Umbilical cord (tissue), 2 donors: ENCODE results near the gene C11orf65. TPM values are rescaled to one million over a fixed set of nuclear protein-coding genes. Genes with fewer than 3 reads are reported as not detected.

Source experiments
- DNase-seq: peaks from one replicate; pipeline ENCODE4 v3.0.0-alpha.2; 2015; ENCODE audit warnings: low spot score
- total RNA-seq: library from RNA; depleted of rRNA; stranded (reverse); fragments of >200 nt; gene quantifications from one replicate; pipeline ENCODE4 v1.2.3, GENCODE V29; 2014; ENCODE audit warnings: low replicate concordance; ENCODE audit not compliant: insufficient read depth

C11orf65 gene
- total RNA-seq: 1.2 TPM

DNA sequence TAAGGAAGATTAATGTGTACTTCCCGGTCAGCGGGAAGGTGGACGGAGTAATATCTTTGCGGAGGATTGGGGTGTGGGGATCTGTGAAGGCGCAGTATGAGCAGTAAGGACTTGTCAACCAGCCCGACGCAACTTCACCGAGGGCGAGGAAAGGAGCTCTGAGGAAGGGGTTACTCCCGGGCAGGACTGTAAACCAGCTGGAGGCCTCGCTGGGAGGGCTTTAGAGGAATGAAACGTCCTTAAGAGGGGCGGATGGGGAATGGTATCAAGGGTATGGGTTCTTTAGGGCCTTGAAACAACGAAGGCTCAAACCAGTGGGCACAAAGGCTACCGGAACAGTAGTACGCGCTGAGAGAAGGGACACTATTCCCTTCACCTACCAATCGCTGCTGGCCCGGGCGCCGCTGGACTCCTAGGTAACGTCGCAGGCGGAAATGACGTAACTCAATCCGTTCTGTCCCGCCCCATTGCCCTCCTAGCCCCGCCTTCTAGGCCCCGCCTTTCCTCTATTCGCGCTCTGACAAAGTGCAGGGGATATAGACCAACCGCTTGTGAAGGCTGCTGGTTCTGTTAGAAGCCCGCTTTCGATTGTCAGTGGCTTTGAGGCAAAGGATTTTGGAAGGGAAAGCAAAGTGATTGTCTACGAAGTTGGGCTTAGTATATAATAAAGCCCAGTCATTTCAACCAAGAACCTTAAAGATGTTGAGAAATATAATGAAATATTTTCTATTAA lies at the start of gene C11orf65:
Gene C11orf65 (minus strand): TSS at position 439 of the 733 bp plus-strand sequence. CDS start 5,970 bp downstream, outside the sequence.
- peak; percentile 99 for DNase-seq

DNA sequence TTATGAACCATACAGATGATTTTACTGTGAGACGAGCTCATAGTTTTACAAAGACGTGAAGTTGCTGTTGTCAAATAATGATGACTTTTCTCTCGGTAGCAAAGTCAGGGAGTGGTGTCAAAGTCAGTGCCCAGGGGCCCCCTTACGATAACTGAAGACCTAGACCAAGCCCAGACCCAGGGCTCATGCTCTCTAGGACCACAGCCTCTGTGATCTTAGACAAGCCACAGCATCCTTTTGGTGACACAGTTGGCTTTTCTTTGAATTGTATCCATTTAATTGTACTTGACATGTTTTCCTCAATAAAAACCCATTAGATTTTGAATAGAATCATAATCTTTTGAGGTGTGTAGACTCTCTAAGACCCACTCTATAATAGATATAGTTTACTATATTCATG lies 48.8 kb upstream of the C11orf65 start:
- DNase-seq: no peak

- DNase-seq: no peak
Observed at GRCh38 chr11:108512708-108513107, 45.4 kb upstream of the C11orf65 start.

- DNase-seq: no peak
Observed at GRCh38 chr11:108511851-108512474, 44.6 kb upstream of the C11orf65 start.

GRCh38 chr11:108508653-108509593 lies 41.6 kb upstream of the C11orf65 start:
- no peak for DNase-seq

DNA sequence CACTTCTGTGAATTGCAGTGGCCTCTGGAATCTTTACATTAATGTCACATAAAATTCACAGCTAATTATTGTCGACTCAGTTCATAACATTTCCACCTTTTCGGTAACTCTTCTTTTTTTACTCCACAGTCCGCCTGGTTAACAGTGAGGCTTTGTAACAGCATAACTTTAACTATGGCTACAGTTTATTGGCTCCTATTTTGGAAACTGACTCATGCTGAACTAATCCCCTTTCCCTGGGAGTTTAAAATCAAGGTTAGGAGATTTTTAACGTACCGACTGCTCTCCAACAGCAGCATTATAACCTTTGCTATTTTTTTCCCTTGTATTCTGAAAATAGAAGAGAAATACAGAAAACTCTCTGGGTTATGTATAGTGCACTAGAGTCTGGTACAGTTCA lies 34.1 kb upstream of the C11orf65 start:
- DNase-seq: peak; percentile 74

DNA sequence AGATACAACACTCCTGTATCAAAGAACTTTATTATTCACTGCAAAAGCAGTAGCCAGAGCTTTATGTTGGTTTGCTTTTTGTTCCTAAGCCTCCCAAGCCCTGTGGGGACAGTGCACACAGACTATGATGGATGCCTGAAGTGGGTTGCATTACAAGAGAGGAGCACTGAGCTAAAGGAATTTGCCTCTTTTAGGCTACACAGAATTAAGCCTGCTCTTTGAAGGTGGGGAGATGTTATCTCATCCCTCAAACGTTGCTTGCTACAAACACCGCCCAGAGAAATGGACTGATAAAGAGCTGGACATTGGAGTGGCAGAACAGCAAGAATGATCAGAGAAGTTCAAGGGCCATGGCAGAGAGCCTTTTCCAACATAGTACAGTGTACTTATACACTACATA lies 33.4 kb upstream of the C11orf65 start:
- peak; percentile 53 for DNase-seq

DNA sequence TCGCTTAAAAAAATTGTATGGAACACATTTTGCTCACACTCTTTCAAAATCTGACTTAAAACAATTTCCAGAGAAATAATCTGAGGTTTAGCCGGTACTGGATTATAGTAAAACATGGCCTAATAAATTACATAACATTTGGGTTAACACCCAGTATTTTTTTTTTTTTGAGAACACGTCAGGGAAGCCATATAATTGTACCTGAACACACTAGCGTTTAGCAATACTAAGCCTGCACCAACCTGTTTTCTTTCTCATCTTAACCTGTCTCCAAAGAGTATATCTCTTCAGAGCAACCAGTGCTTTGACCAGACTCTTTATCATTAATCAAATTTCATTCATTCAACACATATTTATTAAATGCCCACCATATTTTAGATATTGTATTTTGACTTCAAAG lies 32.8 kb upstream of the C11orf65 start:
- DNase-seq: no peak

- DNase-seq: no peak
Observed at GRCh38 chr11:108498816-108499408, 31.6 kb upstream of the C11orf65 start.

GRCh38 chr11:108498046-108498815 lies 30.9 kb upstream of the C11orf65 start, which contains the start of gene POGLUT3:
Gene POGLUT3, minus strand, starts transcription at chr11:108498384. Its CDS starts 18 bp downstream, at chr11:108498366.
- peak; percentile 79 for DNase-seq

DNA sequence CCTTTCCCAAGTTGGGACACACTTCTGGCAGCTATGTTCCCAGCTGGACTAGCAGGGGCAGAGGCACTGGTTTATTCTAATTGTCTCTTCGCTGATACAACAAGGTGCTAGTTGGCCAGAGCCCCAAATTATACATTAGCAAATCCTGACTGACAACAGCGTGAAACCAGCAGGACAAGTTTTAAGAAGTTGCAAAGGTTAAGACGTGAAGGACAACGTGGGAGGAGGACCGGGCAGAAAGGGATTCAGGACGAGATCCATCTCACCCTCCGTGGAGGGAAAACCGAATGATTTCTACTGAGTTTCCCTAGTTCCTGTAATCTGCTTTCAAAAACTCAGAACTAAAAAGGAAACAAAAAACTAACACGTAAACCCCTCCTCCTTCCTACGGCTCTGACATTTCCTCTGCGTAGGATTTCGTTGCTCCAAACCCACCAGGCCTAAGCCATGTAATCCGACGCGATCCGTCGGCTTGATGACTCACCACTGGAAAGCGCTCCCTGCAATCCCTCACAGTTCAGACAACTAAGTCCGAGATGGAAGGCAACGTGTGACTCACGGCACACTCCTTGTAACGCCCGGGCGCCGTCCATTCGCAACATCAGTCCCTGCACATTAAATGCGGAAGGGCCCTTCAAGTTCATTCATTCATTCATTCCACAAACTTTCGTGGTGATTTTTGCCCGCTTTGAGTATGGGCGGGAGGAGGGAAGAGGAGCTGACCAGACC lies 30.2 kb upstream of the C11orf65 start:
- peak; percentile 99 for DNase-seq

DNA sequence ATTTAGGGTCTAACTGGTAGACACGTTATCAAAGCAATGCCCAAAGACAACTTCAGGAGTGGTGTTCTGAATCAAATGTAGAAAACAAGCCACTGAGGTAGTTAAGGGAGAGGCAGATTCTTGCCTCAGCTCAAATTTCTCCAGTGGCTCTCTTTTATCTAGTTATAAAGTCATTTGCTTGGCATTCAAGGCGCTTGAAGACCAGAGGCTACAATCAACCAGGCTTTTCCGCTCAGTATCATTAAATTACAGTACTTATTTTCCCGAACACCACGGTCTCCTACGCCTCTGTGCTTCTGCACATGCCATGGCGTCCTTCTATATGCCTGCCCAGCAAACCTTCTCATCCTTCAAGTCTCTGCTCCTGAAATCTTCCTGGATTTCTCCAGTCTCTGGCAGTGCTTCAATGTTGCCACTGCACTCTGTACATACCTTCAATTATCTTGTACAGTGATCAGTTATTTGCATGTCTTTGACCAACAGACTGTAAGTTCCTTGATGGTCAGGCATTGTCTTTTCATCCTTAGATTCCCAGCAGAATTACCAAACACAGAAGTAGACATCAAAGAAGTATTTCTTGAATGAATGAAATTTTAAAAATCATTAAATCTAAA lies 29.4 kb upstream of the C11orf65 start:
- DNase-seq: peak; percentile 47

DNA sequence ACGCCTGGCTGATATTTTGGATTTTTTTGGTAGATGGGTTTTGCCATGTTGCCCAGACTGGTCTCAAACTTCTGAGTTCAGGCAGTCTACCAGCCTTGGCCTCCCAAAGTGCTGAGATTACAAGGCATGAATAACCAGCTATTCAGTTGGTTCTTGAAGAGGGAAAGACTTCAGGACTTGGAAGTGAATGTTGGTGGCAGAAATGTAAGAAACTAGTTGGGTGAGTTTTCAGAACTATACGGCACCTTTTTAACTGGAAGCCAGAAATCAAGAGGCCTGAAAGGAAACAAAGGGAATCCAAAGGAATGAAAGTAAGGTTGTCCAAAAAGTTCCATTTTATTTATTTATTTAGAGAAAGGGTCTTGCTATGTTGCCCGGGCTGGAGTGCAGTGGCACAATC lies 28.0 kb upstream of the C11orf65 start:
- no peak for DNase-seq

DNA sequence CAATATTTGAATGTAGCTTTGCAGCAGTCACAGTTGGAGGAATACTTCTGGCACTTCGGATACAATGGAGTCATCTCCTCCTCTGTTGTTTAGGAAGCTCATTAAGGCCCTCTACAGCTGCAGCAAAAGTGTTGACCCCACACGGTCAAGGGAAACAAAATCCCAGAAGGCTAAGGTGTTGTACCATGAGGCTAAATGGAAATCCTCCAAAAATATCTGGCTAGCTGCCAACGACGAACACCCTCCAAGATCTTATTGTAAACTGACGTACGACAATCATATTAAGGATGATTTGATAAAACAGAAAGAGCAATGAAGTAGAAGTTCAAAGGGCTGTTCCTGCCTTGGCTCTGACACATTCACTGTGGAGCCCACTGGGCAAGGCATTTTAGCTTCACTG lies 26.9 kb upstream of the C11orf65 start:
- no peak for DNase-seq

DNA sequence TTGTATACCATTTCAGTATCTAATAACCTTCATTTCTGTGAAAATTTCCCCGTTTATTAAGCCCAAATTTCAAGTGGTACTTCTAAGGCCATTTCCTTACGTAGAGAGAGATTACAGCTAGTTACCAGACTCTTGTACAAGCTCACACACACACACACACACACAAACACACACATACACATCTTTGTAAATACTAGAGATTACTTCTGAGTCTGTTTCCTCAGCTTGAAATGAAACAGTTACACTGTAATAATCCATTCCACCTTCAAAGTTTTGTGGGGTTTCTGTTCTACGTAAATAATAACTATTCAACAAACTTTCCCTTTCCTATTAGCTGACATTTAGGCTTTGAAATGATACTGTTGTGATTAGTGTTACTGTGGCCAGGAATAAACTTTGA lies 24.6 kb upstream of the C11orf65 start:
- DNase-seq: peak; percentile 80

DNA sequence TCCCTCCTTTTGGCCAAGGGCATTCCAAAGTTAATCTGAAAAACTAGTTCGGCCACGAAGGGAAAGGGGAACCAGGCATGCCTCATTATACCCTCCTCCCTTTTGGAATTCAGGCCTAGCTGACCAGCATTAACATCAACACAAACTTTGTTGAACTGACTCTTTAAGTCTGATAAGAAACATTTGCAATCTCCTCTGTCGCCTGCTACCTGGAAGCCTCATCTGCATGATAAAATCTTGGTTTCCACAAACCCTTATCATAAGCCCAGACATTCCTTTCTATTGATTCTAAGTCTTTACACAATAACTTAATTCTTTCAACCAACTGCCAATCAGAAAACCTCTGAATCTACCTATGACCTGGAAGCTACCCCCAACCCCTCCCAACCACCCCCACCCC lies 19.5 kb upstream of the C11orf65 start:
- no peak for DNase-seq

DNA sequence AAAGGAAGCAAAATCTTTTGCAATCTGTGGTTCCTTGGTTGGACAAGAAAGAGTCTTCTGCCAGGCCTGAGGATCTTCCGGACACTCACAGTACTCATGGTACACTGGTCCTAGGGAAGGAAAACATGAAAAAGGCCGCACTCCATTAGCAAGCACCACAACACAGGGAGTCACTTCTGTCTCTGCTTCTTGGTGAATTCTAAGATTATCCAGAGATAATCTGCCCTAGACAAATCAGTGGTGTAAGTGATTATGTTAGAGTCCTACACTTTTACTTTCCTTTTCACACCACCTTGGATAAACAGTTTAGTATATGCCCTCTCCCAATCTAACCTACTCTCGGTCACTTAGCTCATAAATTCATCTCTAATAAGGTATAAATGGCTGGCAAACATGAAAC lies 19.0 kb upstream of the C11orf65 start:
- no peak for DNase-seq

DNA sequence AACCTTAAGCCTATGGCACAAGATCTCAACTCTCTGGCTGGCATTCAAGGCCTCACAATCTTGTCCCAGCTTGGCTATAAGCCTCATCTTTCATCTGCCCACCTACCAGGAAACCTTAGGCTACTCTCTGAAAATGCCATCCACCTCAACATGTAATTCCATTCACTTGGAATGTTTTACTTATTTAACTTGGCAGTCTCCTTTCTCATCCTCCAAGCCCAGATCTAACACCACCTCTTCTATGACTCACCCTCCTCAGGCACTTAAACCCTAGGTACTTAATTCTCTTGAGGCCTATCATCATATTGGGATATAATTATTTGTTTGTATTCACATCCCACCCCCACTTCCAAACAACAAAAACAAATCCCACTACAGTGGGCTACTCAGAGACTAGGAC lies 15.8 kb upstream of the C11orf65 start:
- no peak for DNase-seq

- DNase-seq: no peak
Observed at GRCh38 chr11:108474664-108475463, 7.5 kb upstream of the C11orf65 start.
